Fibroblast of upper back skin (primary cell): ENCODE results near the gene TIA1.
"Not testable (repeated sequence)": the region's sequence is repeated elsewhere in the genome, so short reads cannot be mapped to it uniquely, and the experiment has no call there.

Source experiments
- DNase-seq: peaks from one replicate; pipeline ENCODE4 v3.0.0-alpha.2; 2013

Gene TIA1, protein sequence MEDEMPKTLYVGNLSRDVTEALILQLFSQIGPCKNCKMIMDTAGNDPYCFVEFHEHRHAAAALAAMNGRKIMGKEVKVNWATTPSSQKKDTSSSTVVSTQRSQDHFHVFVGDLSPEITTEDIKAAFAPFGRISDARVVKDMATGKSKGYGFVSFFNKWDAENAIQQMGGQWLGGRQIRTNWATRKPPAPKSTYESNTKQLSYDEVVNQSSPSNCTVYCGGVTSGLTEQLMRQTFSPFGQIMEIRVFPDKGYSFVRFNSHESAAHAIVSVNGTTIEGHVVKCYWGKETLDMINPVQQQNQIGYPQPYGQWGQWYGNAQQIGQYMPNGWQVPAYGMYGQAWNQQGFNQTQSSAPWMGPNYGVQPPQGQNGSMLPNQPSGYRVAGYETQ

DNA sequence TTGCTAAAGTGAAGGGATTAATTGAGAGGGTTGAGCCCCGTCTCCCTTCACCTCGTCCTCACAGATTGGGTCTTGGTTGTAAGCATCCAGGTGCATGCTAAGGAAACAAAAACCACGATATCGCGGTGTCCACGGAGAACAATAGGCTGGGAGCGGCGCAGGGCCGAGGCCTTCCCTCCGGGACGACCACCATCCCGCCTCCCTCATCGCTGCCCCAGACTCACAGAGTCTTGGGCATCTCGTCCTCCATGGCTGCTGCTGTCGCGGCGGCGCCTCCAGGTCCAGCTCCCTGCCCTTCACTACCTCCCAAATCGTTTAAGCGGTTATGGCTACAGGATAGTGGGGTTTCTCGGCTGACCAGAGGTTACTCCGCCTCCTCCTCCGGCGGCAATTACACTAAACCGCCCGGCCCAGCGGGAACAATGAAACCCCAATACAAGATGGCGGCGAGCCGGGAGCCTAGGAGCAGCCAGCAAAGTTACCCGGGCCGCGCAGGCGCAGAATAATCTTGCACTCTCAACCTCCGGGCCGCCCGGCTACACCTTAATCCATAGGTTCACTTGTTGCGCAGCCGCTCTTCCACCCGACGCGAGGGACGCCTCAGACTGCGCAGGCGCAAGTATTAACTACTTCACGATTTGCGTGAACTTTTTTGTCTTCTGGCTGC lies at the start of gene TIA1:
Gene TIA1, minus strand, starts transcription at position 448 of the 667 bp plus-strand sequence. Its CDS starts 198 bp downstream, at position 250.
- peak; percentile 99 for DNase-seq

DNA sequence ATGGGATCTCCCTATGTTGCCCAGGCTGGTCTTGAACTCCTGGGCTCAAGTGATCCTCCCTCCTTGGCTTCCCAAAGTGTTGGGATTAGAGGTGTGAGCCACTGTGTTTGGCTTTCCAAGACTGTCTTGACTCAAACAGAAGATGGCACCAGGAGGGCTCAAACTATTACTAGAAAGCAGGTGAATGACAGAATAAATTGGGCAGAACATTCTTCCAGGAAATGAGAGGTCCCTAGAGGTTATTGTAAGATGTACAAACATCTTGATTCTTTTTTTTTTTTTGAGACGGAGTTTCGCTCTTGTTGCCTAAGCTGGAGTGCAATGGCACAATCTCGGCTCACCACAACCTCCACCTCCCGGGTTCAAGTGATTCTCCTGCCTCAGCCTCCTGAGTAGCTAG lies 49.4 kb upstream of the TIA1 start:
- not testable (repeated sequence) for DNase-seq

DNA sequence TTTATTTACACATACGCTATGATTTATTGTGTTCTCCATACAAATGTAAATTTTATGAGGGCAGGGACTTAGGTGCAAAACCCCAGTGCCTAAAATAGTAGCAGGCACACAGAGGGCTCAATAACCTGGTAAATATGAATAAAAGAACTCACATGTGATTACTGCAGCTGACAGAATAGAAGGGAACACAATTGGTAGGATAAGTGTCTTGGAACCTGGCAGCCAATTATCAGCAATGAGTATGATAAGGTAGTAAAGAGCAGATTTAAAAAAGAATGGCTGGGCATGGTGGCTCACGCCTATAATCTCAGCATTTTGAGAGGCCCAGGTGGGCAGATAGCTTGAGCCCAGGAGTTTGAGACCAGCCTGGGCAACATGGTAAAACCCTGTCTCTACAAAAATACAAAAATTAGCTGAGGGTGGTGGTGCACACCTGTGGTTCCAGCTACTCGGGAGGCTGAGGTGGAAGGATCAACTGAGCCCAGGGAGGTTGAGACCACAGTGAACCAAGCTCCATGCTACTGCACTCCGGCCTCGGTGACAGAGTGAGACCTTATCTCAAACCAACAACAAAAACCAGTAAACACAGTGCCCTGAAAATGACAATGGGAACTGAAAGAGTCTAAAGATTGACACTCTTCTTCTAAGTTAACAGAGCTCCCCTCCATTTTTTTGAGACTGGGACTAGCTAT lies 35.2 kb upstream of the TIA1 start:
- no peak for DNase-seq

DNA sequence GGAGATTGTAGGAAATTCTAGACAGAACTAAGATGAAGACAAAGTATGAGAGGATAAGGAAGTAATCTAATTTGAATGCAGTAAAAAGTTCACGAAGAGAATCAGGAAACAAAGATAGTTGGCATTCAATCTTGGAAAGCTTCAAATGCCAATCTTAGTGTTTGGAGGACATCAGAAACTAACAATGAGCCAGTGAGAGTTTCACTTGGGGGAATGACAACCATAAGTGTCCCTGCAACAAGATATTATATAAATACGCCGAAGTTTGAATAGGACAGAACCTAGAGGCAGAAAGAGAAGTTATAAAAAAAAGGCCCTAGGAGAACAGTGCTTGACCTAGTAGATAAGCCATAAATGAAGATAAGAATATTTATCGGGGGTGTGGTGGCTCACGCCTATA lies 34.0 kb upstream of the TIA1 start:
- DNase-seq: no peak

DNA sequence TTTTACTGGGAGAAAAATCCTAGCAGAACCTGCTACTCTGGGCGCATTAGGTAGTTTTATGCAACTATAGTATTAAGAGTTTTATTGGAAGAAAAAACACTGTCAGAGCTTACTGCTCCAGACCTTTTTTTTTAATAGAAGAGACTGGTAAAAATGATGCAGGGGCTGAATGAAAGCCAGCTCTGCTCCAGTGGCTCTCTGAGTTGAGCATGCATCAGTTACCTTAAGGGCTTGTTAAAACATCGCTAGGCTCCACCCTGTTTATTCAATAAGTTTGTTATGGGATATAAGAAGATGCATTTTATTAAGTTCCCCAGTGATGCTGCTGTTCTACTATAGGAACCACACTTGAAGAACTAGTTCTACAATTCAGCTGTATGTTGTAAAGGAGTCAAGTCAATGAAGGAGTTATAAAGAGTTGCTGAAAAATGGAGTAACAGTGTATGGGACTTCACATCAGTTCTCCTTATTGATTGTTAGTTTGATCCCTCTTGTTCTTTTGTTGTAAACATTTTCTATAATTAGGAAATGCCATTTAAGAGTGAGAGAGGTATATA lies 31.9 kb upstream of the TIA1 start:
- no peak for DNase-seq

DNA sequence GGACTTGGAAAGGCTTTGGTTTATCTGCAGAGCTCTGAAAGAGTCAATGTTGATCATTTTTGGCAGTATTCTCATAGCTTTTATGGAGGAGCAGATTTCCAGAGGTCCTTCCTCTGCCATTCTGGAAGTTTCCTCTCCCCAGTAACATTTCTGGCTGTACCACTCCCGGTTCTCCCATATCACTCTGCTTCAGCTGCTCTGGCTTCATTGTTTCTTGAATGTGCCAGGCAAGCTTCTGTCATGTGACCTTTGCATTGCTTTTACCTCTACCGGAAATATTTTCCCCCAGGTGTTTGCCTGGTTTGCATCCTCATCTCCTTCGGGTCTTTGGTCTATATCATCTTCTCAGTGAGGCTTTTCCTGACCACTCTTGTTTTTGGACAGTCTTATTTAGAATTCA lies 21.9 kb upstream of the TIA1 start:
- no peak for DNase-seq

DNA sequence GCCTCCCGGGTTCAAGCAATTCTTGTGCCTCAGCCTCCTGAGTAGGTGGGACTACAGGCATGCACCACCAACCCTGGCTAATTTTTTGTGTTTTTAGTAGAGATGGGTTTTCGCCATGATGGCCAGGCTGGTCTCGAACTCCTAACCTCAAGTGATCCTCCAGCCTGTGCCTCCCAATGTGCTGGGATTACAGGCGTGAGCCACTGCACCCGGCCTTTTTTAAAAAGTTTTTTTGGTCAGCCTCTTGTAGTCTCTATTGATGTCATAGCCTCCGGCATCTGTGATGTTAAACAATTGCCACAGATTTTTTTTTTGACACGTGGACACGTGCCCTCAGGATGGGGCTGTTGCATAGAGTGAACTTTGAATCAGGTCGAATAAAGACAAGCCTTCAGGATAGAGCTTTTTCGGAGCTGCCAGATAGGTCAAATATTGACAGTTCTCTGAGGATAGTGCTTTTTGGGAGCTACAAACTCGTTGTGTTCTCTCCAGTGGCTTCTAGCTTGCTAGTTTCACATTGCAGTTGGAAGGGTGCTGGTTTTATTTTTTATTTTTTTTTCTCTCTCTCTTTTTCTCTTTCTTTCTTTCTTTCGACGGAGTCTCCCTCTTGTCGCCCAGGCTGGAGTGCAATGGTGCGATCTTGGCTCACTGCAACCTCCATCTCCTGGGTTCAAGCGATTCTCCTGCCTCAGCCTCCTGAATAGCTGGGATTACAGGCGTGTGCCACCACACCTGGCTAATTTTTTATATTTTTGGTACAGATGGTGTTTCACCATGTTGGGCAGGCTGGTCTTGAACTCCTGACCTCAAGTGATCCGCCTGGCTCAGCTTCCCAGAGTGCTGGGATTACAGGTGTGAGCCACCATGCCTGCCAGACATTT lies 21.2 kb upstream of the TIA1 start:
- DNase-seq: not testable (repeated sequence)

DNA sequence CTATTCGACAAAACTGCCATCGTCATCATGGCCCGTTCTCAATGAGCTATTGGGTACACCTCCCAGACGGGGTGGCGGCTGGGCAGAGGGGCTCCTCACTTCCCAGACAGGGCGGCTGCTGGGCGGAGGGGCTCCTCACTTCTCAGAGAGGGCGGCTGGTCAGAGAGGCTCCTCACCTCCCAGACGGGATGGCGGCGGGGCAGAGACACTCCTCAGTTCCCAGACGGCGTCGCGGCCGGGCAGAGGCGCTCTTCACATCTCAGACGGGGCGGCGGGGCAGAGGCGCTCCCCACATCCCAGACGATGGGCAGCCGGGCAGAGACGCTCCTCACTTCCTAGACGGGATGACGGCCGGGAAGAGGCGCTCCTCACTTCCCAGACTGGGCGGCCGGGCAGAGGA lies 18.5 kb upstream of the TIA1 start:
- not testable (repeated sequence) for DNase-seq

DNA sequence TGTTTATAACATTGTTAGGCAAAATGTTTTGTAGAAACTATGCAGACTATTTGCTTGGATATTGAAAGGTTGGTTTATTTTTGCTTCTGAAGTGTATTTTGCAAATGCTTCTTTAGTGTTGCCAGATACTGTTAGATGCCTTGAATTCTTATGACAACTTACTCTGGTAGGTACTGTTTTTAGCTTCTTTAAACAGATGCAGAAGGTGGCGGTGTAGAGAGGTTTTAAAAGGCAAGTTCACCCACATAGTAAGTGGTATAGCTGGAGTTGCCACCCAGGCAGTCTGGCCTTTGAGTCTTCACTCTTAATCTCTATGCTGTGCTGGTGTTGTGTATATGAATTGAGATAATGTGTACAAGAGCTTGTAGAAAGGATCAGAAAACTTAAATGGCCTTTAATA lies 13.1 kb upstream of the TIA1 start:
- no peak for DNase-seq

DNA sequence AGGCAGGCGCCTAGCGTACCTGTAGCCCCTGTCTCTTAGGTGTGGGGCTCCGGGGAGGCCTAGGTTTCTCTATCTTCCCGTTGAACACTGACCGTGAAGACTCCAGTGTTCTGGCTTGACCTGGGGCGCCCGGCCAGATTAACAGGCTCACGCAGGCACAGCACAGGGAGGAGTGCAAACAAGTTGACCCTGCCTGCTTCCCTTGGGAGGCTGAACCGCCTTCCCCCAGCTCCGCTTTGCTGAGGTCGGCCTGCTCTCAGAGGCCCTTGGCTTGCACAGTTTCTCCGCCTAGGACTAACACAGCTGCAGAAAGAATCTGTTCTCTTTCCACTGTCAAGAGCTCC lies 10.1 kb upstream of the TIA1 start:
- peak; percentile 7 for DNase-seq

DNA sequence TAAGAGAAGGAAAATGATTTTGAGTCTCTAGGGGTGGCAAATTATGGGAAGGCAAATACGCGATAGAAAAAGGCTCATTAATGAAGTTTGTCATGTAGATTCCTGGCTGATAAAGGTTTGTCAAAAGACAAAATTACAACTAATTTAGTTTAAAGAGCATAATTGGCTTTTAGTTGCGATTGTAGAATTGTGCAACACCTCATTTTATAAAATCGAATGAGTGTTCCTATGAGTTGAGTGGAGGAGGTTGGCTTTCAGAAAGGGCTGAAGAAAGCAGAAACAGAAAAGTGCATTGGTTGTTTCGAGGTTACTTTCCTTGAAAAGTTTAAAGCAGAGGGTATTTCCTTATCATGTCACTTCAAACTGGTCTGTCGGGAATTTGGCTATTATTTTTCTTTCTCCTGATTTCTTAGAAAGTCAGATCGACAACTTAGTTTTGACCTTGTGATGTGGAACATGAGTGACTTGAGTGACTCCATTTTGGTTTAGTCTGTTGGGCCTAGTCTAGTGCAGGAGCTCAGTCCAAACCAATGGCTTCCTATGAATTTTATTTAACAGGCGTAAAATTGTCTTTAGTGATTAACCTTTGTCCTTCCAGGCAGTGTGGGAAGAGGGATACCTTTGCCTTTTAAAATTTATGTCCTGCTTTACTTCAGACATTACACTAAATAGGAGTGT lies 7.3 kb upstream of the TIA1 start:
- no peak for DNase-seq

DNA sequence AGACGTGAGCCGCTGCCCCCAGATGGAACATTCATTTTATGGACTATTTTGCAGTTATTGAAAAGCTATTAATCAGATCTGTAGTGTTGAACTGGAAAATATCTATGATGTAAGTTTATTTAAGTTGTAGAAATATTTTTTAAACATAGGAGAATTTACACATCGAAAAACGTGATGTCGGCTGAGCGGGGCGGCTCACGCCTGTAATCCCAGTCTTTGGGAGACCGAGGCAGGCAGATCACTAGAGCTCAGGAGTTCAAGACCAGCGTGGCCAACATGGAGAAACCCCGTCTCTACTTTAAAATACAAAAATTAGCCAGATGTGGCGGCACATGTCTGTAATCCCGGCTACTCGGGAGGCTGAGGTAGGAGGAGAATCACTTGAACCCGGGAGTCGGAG lies 2.0 kb upstream of the TIA1 start:
- DNase-seq: no peak

DNA sequence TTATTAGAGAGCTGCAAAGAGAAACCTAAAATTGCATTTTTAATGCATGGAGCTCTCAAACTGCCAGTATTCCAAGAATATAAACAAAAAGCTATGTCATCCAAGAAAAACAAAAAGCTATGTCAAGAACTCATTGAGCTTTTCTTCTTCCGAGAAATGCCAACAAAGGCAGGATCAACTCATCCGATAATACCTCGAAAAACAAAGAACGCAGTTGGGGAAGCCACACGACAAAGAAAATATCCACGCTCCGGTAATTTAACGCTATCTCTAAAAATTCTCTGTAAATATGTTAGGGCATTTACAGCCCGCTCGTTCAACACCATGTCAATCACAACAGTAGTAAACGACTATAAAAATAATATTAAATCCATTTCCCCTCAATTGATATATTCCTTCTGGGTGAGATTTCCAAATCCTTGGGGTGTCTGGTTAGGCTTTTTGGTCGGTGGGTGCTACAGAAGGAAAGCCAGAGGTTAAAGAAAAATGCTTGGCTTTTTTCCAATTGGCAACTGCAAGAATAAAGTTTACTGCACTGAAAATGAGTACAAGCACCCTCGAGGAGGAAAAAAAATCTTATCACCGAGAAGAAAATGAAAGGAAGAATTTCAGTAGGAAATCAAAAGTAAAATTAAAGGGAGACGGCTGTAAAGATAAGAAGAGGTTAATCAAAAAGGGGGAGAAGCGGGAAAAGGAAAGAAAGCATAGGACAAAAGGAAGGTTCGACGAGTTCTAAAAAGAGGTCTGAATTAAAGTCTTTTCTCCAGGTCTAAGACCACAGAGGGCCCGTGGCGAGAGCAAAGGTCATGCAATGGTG lies 856 bp downstream of the TIA1 start:
- DNase-seq: peak; percentile 25

DNA sequence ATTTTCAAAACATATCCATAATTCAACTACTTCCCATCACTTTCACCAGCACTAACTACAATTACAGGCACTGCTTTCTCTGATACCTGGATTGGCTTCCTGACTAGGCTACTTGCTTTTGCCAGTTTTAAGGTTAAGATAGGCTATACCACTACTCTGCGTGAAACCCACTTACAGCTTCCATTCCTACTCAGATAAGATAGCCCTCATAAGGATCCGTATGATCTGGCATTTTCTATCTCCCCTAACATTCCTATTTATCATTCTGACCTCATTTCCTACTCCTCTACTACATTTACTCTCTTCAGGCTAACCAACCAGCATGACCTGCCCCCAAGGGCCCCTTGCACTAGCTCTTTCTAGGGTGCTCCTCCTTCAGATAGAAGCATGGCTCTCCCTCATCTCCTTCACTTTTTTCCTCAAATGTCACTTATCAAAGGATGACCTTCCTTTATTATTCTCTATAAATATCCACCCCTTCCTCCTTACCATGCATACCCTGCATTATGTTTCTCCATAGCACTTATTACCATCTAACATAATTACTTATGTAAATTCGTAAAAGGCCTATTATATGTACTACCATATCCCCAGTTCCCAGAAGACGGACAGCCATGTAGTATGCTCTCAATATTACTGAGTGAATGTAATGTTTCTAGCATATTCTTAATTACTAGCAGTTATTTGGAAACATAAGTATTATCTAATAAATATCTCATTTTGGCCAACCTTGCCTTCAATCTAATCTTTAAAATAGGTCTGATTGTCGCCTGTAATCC lies 4.4 kb downstream of the TIA1 start:
- no peak for DNase-seq

DNA sequence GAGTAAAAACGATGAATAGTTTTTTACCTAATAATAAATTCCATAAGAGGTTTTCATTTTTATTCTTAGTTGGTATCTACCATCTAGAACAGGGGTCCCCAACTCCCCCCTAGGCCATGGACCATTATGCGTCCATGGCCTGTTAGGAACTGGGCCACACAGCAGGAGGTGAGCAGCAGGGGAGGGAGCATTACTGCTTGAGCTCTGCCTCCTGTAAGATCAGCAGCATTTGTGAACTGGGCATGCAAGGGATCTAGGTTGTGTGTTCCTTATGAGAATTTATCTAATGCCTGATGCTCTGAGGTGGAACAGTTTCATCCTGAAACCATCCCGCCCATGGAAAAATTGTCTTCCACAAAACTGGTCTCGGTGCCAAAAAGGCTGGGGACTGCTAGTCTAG lies 5.9 kb downstream of the TIA1 start:
- no peak for DNase-seq

DNA sequence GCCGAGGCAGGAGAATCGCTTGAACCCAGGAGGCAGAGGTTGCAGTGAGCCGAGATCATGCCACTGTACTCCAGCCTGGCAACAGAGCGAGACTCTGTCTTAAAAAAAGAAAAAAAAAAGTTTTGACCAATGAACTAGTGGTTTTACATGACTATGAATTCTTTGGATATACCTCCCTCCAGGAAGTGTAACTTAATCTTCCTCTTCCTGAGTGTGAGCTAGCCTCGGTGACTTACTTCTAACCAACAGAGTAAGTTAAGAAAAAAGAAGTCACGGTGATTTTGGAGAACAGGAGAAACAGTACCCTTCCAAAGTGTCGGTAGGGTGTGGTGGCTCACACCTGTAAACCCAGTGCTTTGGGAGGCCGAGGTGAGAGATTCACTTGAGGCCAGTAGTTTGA lies 7.1 kb downstream of the TIA1 start:
- peak; percentile 7 for DNase-seq

DNA sequence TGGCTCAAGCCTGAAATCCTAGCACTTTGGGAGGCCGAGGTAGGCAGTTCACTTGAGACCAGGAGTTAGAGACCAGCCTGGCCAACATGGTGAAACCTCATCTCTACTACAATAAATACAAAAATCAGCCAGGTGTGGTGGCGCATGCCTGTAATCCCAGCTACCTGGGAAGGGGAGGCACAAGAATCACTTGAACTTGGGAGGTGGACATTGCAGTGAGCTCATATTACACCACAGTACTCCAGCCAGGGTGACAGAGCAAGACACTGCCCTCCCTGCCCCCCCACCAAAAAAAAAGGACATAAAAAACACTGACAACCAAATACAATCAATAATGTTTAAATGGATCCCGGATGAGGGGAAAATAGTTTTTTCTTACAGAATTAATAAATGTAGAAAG lies 7.8 kb downstream of the TIA1 start:
- no peak for DNase-seq

DNA sequence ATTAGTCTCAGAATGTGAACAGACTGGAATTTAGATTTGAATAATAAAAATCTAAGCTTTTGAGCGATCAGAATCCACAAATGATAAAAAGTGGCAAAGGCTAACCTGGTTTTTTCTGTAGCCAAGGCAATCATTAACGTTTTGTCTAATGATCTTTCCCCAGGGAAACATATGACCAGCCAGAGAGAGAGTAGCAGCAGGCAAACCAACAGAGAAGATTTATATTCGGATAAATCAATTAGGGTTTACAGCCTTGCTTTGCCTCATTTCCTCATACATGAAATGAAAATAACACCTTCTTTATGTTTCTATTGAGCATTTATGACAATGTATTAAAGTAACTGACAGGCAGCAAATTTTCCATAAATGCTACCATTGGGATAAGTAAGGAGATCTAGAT lies 14.5 kb downstream of the TIA1 start:
- no peak for DNase-seq

DNA sequence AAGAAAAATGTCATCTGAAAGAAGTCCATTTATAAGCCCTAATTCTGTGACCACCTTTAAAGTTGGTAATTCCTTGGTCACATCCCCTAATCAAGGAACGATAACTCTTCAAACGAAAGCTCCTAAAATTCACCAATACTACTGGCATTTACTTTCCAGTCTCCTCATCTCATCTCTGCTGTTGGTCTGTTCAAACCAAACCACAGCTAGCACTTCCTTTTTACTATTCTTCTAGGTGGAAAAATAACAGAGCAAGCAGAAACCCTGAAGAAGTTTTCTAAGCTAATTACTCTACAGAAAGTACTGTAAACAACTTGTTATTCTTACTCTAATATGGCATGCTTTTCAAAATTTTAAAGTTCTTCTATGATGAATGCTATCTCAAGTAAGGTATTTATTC lies 21.6 kb downstream of the TIA1 start:
- DNase-seq: no peak

DNA sequence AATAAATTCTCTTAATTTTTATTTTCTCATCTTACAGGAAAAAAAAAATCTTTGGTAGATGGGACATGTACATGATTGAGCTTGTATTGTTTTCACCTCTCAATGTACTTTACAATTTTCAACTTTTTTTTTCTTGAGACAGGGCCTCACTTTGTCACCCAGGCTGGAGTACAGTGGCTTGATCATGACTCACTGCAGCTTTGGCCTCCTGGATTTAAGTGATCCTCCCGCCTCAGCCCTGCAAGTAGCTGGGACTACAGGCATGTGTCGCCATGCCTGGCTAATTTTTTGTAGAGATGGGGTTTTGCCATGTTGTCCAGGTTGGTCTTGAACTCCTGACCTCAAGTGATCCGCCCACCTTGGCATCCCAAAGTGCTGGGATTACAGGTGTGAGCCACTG lies 25.1 kb downstream of the TIA1 start:
- not testable (repeated sequence) for DNase-seq
